ENCODE data around the gene PPP1R3G. TPM values are rescaled to one million over a fixed set of nuclear protein-coding genes. Genes with fewer than 3 reads are reported as not detected.
"Not testable (repeated sequence)": the region's sequence is repeated elsewhere in the genome, so short reads cannot be mapped to it uniquely, and the experiment has no call there.

PPP1R3G gene
- polyA plus RNA-seq, 1 donor from 2014 or later: 0.23 TPM

GRCh38 chr6:5111626-5112025 is 26.5 kb downstream of the PPP1R3G start:
- peaks cover 8% of the 10 kb centered on the region for H3K36me3 Mint-ChIP-seq
- peak overlapping the region in 1 of 3 donors; percentile 69 for H3K27ac Mint-ChIP-seq
- no peaks in the 10 kb centered on the region for H3K27me3 Mint-ChIP-seq
- H3K4me3 Mint-ChIP-seq: no peak overlapping the region
- H3K4me1 Mint-ChIP-seq: no peaks in the 10 kb centered on the region
- H3K9me3 Mint-ChIP-seq: no peaks in the 10 kb centered on the region

DNA sequence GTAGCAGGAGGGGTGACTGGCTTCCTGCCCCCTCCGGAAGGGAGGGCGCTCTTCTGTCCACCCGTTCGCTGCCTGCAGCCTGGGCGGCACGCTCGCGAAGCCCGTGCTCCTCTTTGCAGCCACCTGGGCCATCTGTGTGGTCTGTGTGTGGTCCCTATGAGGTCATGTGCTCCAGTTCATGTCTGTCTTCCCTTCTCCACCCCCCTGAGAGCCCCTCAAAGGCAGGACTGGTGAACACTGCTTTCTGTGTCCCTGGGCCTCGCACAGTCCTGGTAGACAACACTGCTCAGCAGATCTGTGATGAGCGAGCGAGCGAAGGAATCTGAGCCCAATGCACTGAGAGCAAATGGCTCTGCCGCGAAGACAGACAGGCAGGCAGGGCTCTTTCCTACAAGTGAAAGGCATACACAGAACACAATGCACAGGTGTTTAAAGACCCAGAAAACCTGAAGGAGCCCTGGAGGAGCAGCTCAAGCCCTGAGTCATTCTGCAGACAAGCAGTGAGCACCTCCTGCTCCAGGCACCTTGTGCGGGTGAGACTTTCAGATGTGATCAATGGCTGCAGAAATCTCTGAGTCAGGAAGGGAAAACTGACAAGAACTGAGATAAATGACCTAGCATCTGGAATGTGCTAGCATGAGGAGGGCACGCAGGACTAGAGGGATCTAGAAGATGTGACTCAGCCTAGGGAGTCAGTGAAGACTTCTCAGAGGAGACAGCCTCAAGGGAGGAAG is 27.1 kb downstream of the PPP1R3G start:
- no peak overlapping the region for H3K4me3 Mint-ChIP-seq
- H3K4me1 Mint-ChIP-seq: no peaks in the 10 kb centered on the region
- H3K27ac Mint-ChIP-seq: no peak overlapping the region
- no peaks in the 10 kb centered on the region for H3K9me3 Mint-ChIP-seq
- H3K27me3 Mint-ChIP-seq: no peaks in the 10 kb centered on the region
- peaks cover 8% of the 10 kb centered on the region for H3K36me3 Mint-ChIP-seq

- Mint-ChIP-seq H3K36me3 (peaks cover 11% of the 10 kb centered on the region), H3K4me1 (no peaks in the 10 kb centered on the region), H3K9me3 (no peaks in the 10 kb centered on the region), H3K27me3 (no peaks in the 10 kb centered on the region), H3K4me3 (no peak overlapping the region), H3K27ac (no peak overlapping the region)
These were observed 28.0 kb downstream of the PPP1R3G start for GRCh38 chr6:5113096-5113495.

- H3K9me3 Mint-ChIP-seq: no peaks in the 10 kb centered on the region
- H3K27ac Mint-ChIP-seq: no peak overlapping the region
- H3K36me3 Mint-ChIP-seq: peaks cover 14% of the 10 kb centered on the region
- no peaks in the 10 kb centered on the region for H3K27me3 Mint-ChIP-seq
- H3K4me1 Mint-ChIP-seq: peaks cover 0 to 2% (median 0%) of the 10 kb centered on the region in 3 donors
- no peak overlapping the region for H3K4me3 Mint-ChIP-seq
These were observed 30.0 kb downstream of the PPP1R3G start for GRCh38 chr6:5115168-5115567.

- Mint-ChIP-seq H3K27ac (peak overlapping the region in 1 of 3 donors; percentile 76), H3K4me1 (peaks cover 0 to 2% (median 0%) of the 10 kb centered on the region in 3 donors), H3K9me3 (no peaks in the 10 kb centered on the region), H3K36me3 (peaks cover 12% of the 10 kb centered on the region), H3K27me3 (no peaks in the 10 kb centered on the region), H3K4me3 (no peak overlapping the region)
These were observed 31.3 kb downstream of the PPP1R3G start for GRCh38 chr6:5116243-5116991.

GRCh38 chr6:5119090-5119951 is 34.2 kb downstream of the PPP1R3G start:
- Mint-ChIP-seq H3K27ac (no peak overlapping the region), H3K36me3 (peaks cover 8% of the 10 kb centered on the region), H3K27me3 (no peaks in the 10 kb centered on the region), H3K4me1 (peaks cover 0 to 2% (median 0%) of the 10 kb centered on the region in 3 donors), H3K9me3 (no peaks in the 10 kb centered on the region), H3K4me3 (no peak overlapping the region)

DNA sequence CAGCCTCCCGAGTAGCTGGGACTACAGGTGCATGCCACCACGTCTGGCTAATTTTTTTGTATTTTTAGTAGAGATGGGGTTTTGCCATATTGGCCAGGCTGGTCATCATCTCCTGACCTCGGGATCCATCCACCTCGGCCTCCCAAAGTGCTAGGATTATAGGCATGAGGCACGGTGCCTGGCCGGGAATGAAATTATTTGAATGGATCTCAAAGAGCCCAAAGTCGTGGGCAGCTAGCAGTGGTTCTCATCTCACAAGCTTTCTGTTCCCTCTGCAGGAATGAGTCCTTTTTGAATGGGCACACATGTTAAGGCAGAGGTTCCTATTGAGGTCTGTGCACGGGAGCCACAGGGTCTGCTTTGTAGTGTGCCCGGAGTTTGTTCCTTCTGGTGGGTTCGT is 34.9 kb downstream of the PPP1R3G start:
- Mint-ChIP-seq H3K36me3 (peaks cover 9% of the 10 kb centered on the region), H3K27ac (no peak overlapping the region), H3K9me3 (no peaks in the 10 kb centered on the region), H3K4me3 (no peak overlapping the region), H3K4me1 (peaks cover 0 to 2% (median 0%) of the 10 kb centered on the region in 3 donors), H3K27me3 (no peaks in the 10 kb centered on the region)

DNA sequence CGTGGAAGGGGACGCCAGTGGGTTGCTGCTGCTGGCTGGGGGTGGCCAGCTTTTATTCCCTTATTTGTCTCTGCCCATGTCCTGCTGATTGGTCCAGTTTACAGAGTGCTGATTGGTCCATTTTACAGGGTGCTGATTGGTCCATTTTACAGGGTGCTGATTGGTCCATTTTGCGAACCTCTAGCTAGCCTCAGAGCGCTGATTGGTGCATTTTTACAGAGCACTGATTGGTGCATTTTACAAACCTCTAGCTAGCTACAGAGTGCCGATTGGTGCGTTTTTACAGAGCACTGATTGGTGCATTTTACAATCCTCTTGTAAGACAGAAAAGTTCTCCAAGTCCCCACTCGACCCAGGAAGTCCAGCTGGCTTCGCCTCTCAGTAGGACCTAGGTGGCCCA is 35.4 kb downstream of the PPP1R3G start:
- H3K27me3 Mint-ChIP-seq, H3K36me3 Mint-ChIP-seq, H3K9me3 Mint-ChIP-seq, H3K4me3 Mint-ChIP-seq, H3K27ac Mint-ChIP-seq, H3K4me1 Mint-ChIP-seq: not testable (repeated sequence)

- Mint-ChIP-seq H3K4me1 (peaks cover 0 to 3% (median 0%) of the 10 kb centered on the region in 3 donors), H3K9me3 (no peaks in the 10 kb centered on the region), H3K4me3 (no peak overlapping the region), H3K27ac (no peak overlapping the region), H3K36me3 (peaks cover 9% of the 10 kb centered on the region), H3K27me3 (no peaks in the 10 kb centered on the region)
These were observed 36.3 kb downstream of the PPP1R3G start for GRCh38 chr6:5121479-5121878.

GRCh38 chr6:5121956-5122355 is 36.8 kb downstream of the PPP1R3G start:
- Mint-ChIP-seq H3K4me3 (no peak overlapping the region), H3K36me3 (peaks cover 9% of the 10 kb centered on the region), H3K27ac (no peak overlapping the region), H3K4me1 (peaks cover 0 to 3% (median 0%) of the 10 kb centered on the region in 3 donors), H3K27me3 (no peaks in the 10 kb centered on the region), H3K9me3 (no peaks in the 10 kb centered on the region)

DNA sequence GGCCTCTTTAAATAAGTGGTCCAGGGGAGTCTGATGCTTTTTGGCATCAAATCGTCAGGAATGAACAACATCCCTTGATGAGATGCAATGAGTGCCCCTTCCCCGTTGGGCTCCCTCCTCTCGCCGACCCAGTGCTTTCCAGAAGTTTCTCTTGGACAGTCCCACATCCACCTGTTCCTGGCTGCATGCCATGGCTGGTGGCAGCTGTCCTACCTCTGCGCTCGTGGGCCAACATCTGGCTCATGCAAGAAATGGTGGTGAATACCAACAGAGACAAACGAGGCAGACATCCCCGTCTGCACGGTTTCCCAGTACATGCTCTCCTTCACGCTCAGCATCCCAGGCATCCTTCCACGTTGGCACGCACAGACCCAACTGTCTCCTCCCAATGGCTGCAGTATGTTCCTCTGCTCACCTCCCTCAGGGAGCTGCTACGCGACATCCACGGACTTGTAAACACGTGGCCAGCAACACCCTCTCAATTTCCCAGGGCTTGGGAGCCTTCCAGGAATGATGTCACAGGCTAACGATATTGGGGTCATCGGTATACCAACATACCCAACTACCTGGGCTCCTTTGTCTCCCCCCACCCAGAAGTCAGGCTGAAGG is 37.5 kb downstream of the PPP1R3G start:
- Mint-ChIP-seq H3K4me1 (peaks cover 0 to 3% (median 0%) of the 10 kb centered on the region in 3 donors), H3K27ac (no peak overlapping the region), H3K4me3 (no peak overlapping the region), H3K9me3 (no peaks in the 10 kb centered on the region), H3K36me3 (peaks cover 7% of the 10 kb centered on the region), H3K27me3 (no peaks in the 10 kb centered on the region)

DNA sequence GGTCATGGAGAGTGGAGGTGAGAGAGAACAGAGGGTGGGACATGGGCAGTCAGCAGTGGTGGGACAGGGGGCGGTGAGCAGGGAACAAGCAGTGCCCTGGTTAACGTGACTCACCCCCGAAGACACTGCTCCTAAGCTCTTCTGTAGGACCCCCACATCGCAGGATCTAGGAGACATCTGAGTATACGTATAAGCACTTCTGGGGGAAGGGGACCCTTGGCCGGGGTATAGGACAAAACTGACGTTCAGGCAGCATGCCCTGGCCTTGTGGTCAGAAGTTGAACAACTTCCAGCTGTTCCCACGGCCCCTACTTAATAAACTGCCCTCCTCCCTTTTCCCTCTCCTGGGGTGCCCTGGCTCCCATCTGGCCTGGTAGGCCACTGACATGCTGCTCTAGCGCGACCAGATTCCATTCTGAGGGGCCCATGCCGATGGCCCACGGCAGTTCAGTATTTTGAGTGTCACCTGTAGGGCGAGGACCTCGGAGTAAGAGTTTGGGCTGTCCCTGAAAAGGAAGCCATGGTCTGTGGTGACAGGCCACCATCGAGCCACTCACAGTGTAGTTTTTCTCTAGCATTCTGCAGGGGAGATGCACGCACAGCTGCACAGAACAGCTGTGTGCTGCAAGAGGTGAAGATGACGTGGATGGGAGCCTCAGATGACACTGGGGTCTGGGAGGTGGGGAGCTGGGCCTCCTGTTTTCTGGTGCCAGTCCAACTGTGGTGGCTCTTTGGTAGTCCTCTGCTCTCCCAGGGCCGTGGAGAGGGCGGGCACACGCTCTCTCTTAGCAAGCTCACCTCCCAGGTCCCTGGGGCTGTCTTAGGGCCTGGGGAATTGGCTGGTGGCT is 38.4 kb downstream of the PPP1R3G start:
- Mint-ChIP-seq H3K4me1 (peaks cover 5 to 7% (median 6%) of the 10 kb centered on the region in 3 donors), H3K9me3 (no peaks in the 10 kb centered on the region), H3K36me3 (peaks cover 4% of the 10 kb centered on the region), H3K27ac (no peak overlapping the region), H3K4me3 (no peak overlapping the region), H3K27me3 (no peaks in the 10 kb centered on the region)

- Mint-ChIP-seq H3K4me1 (peaks cover 11 to 14% (median 12%) of the 10 kb centered on the region in 3 donors), H3K36me3 (peaks cover 3% of the 10 kb centered on the region), H3K9me3 (no peaks in the 10 kb centered on the region), H3K4me3 (no peak overlapping the region), H3K27ac (no peak overlapping the region), H3K27me3 (no peaks in the 10 kb centered on the region)
These were observed 39.4 kb downstream of the PPP1R3G start for GRCh38 chr6:5124526-5124925.
